Measurements from ENCODE around the gene PRKN. TPM values are rescaled to one million over a fixed set of nuclear protein-coding genes. Genes with fewer than 3 reads are reported as not detected.

PRKN gene
- total and polyA plus RNA-seq, 9 donors: 3.0 to 15.0 (median 9.2) TPM

DNA sequence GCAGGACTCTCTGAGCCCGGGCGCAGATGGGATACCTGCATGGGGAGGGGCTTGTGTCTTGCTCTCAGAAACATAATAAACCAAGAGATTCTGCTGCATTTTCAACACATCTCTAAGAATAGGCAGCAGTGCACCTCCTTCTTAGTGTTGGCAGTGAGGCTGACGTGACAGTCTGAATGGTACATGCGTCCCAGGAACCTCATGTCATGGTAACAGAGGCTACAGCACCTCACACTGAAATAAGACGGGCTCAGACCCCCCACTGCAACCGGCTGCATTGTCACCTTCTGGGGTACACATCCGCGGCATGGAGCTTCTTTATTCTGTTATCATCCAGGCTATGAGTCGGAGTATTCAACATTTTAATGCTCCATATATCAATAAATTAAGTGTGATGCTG, 1056.4 kb downstream of the PRKN start:
- Histone ChIP-seq H3K27me3 (no peaks in the 10 kb centered on the region), H3K4me1 (ENCODE audit: insufficient read depth) (no peaks in the 10 kb centered on the region), H3K36me3 (no peaks in the 10 kb centered on the region), H3K9me3 (no peaks in the 10 kb centered on the region), H3K4me3 (no peak overlapping the region), H3K27ac (no peak overlapping the region)
- WGBS, 3 donors: 92 to 95% (median 93%) methylated on average over 9 of the region's 9 CpGs
- intact Hi-C loops (cut with DNase I): no loop called here
- TF ChIP-seq POLR2A (IDR thresholded peaks at IDR 0.05) (no peak), EP300 (IDR thresholded peaks at IDR 0.05) (no peak)
- TF ChIP-seq, protein P1, sequence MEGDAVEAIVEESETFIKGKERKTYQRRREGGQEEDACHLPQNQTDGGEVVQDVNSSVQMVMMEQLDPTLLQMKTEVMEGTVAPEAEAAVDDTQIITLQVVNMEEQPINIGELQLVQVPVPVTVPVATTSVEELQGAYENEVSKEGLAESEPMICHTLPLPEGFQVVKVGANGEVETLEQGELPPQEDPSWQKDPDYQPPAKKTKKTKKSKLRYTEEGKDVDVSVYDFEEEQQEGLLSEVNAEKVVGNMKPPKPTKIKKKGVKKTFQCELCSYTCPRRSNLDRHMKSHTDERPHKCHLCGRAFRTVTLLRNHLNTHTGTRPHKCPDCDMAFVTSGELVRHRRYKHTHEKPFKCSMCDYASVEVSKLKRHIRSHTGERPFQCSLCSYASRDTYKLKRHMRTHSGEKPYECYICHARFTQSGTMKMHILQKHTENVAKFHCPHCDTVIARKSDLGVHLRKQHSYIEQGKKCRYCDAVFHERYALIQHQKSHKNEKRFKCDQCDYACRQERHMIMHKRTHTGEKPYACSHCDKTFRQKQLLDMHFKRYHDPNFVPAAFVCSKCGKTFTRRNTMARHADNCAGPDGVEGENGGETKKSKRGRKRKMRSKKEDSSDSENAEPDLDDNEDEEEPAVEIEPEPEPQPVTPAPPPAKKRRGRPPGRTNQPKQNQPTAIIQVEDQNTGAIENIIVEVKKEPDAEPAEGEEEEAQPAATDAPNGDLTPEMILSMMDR (IDR thresholded peaks at IDR 0.05): no peak
- no peak for DNase-seq

GRCh38 chr6:161668665-161669064, 1058.9 kb downstream of the PRKN start:
- Histone ChIP-seq H3K9me3 (no peaks in the 10 kb centered on the region), H3K4me3 (no peak overlapping the region), H3K4me1 (ENCODE audit: insufficient read depth) (no peaks in the 10 kb centered on the region), H3K36me3 (no peaks in the 10 kb centered on the region), H3K27ac (no peak overlapping the region), H3K27me3 (no peaks in the 10 kb centered on the region)
- DNase-seq: no peak
- intact Hi-C loops (cut with DNase I): no loop called here
- TF ChIP-seq, protein P1 (IDR thresholded peaks at IDR 0.05): no peak
- TF ChIP-seq POLR2A (IDR thresholded peaks at IDR 0.05) (no peak), EP300 (IDR thresholded peaks at IDR 0.05) (no peak)
- WGBS, 3 donors: 89 to 94% (median 90%) methylated on average over 2 of the region's 2 CpGs

DNA sequence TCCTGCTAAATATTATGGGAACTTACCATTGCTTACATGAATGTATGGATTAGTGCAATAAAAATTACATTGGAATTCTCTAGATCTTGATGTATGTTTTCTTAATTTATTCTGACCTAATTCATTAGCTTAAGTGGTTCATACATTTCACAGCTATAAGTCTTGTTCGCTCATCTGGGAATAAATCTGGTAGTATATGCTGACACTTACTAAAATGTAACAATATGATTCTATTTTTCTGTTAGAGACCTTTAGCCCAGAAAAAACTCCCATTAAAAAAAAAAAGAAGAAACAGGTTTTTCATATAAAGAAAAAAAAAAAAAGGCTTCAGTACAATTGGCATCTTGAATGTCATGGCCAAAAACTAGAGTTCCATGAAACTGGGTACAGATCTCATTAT, 1059.6 kb downstream of the PRKN start:
- intact Hi-C loops (cut with DNase I): no loop called here
- H3K27me3 ChIP-seq: no peaks in the 10 kb centered on the region
- H3K4me1 ChIP-seq (ENCODE audit: insufficient read depth): no peaks in the 10 kb centered on the region
- no peaks in the 10 kb centered on the region for H3K36me3 ChIP-seq
- no peak for DNase-seq
- H3K27ac ChIP-seq: no peak overlapping the region
- no peak overlapping the region for H3K4me3 ChIP-seq
- WGBS, 3 donors: 98% methylated on average over 1 of the region's 1 CpG
- no peaks in the 10 kb centered on the region for H3K9me3 ChIP-seq
- TF ChIP-seq EP300 (IDR thresholded peaks at IDR 0.05) (no peak), POLR2A (IDR thresholded peaks at IDR 0.05) (no peak)
- TF ChIP-seq, protein P1 (IDR thresholded peaks at IDR 0.05): no peak

DNA sequence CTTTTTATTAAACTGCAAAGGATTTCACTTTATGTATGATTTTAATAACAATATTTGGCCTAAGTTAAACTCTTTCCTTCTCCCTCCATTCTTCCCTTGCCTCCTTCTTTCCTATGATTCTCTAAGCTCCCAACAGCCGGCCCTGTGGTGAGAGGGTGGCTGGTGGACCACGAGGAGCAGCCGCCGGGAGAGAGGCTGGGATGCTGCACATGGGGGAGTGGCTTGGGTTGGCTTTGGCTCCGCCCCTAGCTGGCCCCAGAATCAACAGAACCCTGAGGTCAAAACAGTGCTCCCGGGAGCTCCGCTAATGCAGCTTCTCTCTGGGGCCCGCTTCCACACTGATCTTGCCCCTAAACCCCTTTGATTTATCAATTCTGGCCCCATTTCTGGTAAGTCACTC, 1063.9 kb downstream of the PRKN start:
- no peak for DNase-seq
- TF ChIP-seq, protein P1 (IDR thresholded peaks at IDR 0.05): no peak
- no peak for TF ChIP-seq POLR2A (IDR thresholded peaks at IDR 0.05)
- TF ChIP-seq EP300 (IDR thresholded peaks at IDR 0.05): no peak
- Histone ChIP-seq H3K4me3 (no peak overlapping the region), H3K27me3 (no peaks in the 10 kb centered on the region), H3K9me3 (no peaks in the 10 kb centered on the region), H3K4me1 (ENCODE audit: insufficient read depth) (no peaks in the 10 kb centered on the region), H3K36me3 (no peaks in the 10 kb centered on the region), H3K27ac (no peak overlapping the region)
- WGBS, 3 donors: 94 to 95% (median 95%) methylated on average over 8 of the region's 8 CpGs
- intact Hi-C loops (cut with DNase I): no loop called here
